GM12891 (cell line): ENCODE results near the gene IRF9.

Experiments used
- PAX5 ChIP-seq: IDR thresholded peaks from 2 replicates; pipeline ENCODE4 v1.6.1; 2011; ENCODE audit warnings: low read length, moderate library complexity, mild to moderate bottlenecking; ENCODE audit not compliant: insufficient read depth, severe bottlenecking
- POLR2A ChIP-seq: IDR thresholded peaks from 2 replicates; pipeline ENCODE4 v1.6.1; 2011; ENCODE audit warnings: low read depth, low read length, control low read depth
- POLR2AphosphoS5 ChIP-seq: IDR thresholded peaks from 2 replicates; pipeline ENCODE4 v1.6.1; 2011; ENCODE audit warnings: low read depth, low read length, control low read depth
- POU2F2 ChIP-seq: IDR thresholded peaks from 2 replicates; pipeline ENCODE4 v1.6.1; 2011; ENCODE audit warnings: low read depth, mild to moderate bottlenecking, control low read depth, low read length, moderate library complexity
- SPI1 ChIP-seq: IDR thresholded peaks from 2 replicates; pipeline ENCODE4 v1.6.1; 2011; ENCODE audit warnings: low read depth, low read length, control low read depth
- TAF1 ChIP-seq: IDR thresholded peaks from 2 replicates; pipeline ENCODE4 v1.6.1; 2011; ENCODE audit warnings: low read depth, low read length, control low read depth

GRCh38 chr14:24172261-24172860, 11.3 kb downstream of the IRF9 start:
- no peak for TF ChIP-seq TAF1
- no peak for TF ChIP-seq POLR2A
- TF ChIP-seq POLR2AphosphoS5: no peak; the same call in 1 of the 2 replicates
- TF ChIP-seq PAX5: no peak
- no peak for TF ChIP-seq SPI1
- TF ChIP-seq POU2F2: no peak
